ENCODE data around the gene ZCCHC2. TPM values are rescaled to one million over a fixed set of nuclear protein-coding genes. Genes with fewer than 3 reads are reported as not detected.

ZCCHC2 gene
- total RNA-seq, 1 donor, result 9.9 TPM

DNA sequence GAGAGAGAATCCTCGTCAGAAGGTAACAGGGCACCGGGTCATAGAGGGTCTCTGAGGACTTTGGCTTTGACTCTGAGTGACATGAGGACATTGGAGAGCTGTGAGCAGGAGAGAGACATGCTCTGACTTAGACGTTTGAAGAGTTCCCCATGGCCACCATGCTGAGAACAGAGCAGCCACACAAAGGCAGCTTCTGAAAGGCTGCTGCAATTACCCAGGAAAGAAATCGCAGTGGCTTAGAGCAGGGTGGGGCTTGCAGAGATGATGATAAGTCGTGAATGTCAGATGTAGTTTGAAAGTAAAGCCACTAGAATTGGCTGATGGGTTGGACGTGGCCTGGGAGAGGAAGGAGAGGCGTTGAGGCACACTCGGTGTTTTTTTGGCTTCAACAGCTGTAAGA, 79.0 kb downstream of the ZCCHC2 start:
- no peak for DNase-seq (ENCODE audit: low read depth)
- TF ChIP-seq, protein P1, sequence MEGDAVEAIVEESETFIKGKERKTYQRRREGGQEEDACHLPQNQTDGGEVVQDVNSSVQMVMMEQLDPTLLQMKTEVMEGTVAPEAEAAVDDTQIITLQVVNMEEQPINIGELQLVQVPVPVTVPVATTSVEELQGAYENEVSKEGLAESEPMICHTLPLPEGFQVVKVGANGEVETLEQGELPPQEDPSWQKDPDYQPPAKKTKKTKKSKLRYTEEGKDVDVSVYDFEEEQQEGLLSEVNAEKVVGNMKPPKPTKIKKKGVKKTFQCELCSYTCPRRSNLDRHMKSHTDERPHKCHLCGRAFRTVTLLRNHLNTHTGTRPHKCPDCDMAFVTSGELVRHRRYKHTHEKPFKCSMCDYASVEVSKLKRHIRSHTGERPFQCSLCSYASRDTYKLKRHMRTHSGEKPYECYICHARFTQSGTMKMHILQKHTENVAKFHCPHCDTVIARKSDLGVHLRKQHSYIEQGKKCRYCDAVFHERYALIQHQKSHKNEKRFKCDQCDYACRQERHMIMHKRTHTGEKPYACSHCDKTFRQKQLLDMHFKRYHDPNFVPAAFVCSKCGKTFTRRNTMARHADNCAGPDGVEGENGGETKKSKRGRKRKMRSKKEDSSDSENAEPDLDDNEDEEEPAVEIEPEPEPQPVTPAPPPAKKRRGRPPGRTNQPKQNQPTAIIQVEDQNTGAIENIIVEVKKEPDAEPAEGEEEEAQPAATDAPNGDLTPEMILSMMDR (IDR thresholded peaks at IDR 0.05; ENCODE audit: insufficient read depth, low read length), result no peak
- H3K4me3 ChIP-seq (ENCODE audit: low read depth, low read length), result no peak overlapping the region

DNA sequence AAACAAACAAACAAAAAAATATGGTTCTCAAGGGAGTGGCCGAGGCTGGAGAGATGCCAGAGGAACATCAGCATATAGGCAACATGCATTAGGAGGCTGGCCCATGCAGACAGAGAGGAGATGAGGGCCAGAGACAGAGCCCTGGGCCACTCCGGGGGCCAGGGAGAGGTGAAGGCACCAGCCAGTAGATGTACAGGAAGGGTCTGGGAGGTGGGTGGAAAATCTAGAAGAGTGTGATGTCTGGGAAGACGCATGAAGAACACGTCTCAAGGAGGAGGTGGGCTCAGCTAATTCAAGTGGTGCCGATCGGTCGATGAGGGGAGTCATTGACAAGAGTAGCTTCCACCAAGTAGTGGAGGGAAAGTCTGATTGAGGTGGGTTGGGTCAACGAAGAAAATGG, 79.9 kb downstream of the ZCCHC2 start:
- H3K4me3 ChIP-seq (ENCODE audit: low read depth, low read length), result no peak overlapping the region
- no peak for DNase-seq (ENCODE audit: low read depth)
- TF ChIP-seq, protein P1 (IDR thresholded peaks at IDR 0.05; ENCODE audit: insufficient read depth, low read length), result no peak

DNA sequence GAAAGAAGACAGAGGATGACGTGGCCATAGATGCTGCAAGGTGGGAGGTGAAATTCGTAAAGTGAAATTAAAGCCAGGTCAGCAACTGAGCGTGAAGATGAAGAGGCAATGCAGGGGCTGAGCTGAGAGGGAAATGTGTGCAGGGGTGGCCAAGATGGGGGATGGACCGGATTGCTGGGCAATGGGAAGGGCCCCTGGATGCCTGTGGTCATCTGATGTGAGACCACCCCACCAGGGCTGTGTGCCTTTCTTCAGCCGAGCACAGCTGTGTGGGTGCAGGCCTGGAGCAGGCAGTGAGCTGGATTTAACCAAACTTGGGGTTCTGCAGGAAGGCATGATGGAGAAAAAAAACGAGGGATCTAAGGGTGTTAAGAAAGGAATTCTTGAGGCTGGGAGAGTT, 80.4 kb downstream of the ZCCHC2 start:
- H3K4me3 ChIP-seq (ENCODE audit: low read depth, low read length), result no peak overlapping the region
- TF ChIP-seq, protein P1 (IDR thresholded peaks at IDR 0.05; ENCODE audit: insufficient read depth, low read length), result no peak
- DNase-seq (ENCODE audit: low read depth), result no peak

DNA sequence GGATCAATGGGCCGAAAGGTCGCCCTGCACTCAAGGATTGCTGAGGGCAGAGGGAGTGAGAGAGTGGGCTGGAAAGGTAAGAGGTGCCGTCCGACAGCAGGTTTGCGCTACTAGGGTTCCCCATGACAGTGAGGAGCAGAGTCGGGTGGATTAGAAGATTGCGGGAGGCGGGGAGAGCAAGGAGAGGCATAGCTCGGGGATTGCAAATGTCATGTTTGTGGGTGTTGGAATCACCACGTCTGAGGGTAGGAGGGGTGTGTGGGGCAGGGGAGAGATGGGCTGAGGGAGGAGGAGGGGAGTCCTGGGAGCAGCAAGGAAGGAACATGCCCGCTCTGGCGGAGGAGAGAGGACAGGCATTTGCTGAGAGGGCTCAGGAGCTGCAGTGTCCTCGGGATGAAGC, 81.2 kb downstream of the ZCCHC2 start:
- DNase-seq (ENCODE audit: low read depth), result no peak
- H3K4me3 ChIP-seq (ENCODE audit: low read depth, low read length), result no peak overlapping the region
- TF ChIP-seq, protein P1 (IDR thresholded peaks at IDR 0.05; ENCODE audit: insufficient read depth, low read length), result no peak

DNA sequence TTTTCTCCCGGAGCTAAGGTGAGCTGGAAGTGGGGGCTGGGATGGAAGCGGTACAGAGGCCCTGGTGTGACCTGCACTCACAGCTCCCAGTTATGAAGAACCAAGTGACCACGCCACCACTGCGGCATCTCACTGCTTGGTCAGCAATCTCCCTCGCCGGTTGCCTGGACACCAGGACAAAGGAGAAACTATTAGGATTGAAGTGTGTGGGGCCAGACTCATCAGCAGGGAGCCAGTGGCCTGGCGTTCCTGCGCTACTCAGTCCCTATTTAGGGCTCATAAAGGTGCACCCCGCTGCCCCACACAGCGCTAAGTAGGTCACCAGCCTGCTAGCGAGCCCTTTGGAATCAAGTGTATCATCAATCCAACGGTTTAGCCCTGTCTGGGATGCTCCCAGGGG, 82.9 kb downstream of the ZCCHC2 start:
- H3K4me3 ChIP-seq (ENCODE audit: low read depth, low read length), result no peak overlapping the region
- TF ChIP-seq, protein P1 (IDR thresholded peaks at IDR 0.05; ENCODE audit: insufficient read depth, low read length), result no peak
- DNase-seq (ENCODE audit: low read depth), result no peak

DNA sequence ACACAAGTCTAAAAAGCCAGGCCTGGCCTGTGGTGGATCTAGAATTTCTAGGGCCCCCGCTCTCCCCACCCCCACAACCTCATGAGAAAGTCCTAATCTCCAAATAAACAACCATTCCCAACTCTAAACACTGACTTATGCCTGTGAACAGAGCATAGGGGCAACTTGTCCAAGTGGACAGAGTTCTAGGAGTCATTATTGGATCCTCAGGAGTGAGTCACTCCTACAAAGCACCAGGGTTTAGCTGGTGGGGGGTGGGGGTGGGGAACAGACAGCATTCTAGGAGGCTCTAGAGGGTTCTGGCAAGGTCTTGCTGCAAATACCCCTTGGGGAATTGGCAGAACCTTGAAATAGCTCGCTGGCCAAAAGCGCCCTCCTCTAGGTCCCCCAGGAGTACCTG, 83.3 kb downstream of the ZCCHC2 start:
- TF ChIP-seq, protein P1 (IDR thresholded peaks at IDR 0.05; ENCODE audit: insufficient read depth, low read length), result no peak
- H3K4me3 ChIP-seq (ENCODE audit: low read depth, low read length), result no peak overlapping the region
- no peak for DNase-seq (ENCODE audit: low read depth)

DNA sequence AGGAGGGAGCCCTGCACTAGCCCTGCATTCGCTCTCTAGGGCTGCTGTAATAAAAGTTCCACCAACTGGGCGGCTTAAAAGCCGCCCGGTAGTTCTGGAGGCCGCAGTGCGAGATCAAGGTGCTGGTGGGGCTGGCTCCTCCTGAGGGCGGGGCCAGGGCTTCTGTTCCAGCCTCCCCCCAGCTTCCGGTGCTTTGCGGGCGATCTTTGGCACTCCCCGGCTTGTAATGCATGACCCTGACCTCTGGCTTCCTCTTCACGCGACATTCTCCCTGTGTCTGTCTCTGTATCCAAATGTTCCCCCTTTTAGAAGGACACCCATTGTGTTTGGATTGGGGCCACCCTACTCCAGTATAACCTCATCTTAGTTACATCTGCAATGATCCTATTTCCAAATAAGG, 84.5 kb downstream of the ZCCHC2 start:
- TF ChIP-seq, protein P1 (IDR thresholded peaks at IDR 0.05; ENCODE audit: insufficient read depth, low read length), result no peak
- DNase-seq (ENCODE audit: low read depth), result no peak
- no peak overlapping the region for H3K4me3 ChIP-seq (ENCODE audit: low read depth, low read length)

All from fibroblast of the aortic adventitia (primary cell).